PFSK-1 (cell line): ENCODE measurements around the gene PTPRN2.

ENCODE experiments used
- FOXP2 ChIP-seq: optimal IDR thresholded peaks from 2 replicates; pipeline ENCODE3; 2011; ENCODE audit warnings: borderline replicate concordance, control low read depth, inconsistent platforms; ENCODE audit not compliant: insufficient read depth; ENCODE audit errors: extremely low read length, extremely low read depth
- POLR2AphosphoS5 ChIP-seq: IDR thresholded peaks from 2 replicates; pipeline ENCODE4 v1.6.1; 2012; ENCODE audit warnings: low read depth, mild to moderate bottlenecking, control low read depth, low read length, moderate library complexity
- REST ChIP-seq, 2 experiments: IDR thresholded peaks; 2 replicates each; pipeline versions ENCODE4 v1.6.1 to v1.8.0; 2011 to 2012; ENCODE audit warnings: low read depth in 2 of 2, low read length in 2 of 2, control low read depth in 1 of 2, inconsistent platforms in 1 of 2, mild to moderate bottlenecking in 1 of 2, moderate library complexity in 1 of 2; ENCODE audit not compliant: insufficient read depth in 1 of 2
- SIN3A ChIP-seq: IDR thresholded peaks from 2 replicates; pipeline ENCODE4 v1.6.1; 2012; ENCODE audit warnings: mild to moderate bottlenecking, low read length, moderate library complexity, borderline replicate concordance; ENCODE audit not compliant: insufficient read depth
- TAF1 ChIP-seq: IDR thresholded peaks from 2 replicates; pipeline ENCODE4 v1.6.1; 2012; ENCODE audit warnings: low read length, control low read depth, borderline replicate concordance; ENCODE audit not compliant: insufficient read depth

PTPRN2 gene

GRCh38 chr7:158325530-158326381 is 261.9 kb downstream of the PTPRN2 start:
- TF ChIP-seq SIN3A, result no peak
- no peak for TF ChIP-seq TAF1
- TF ChIP-seq FOXP2, result peak; percentile 90
- no peak for TF ChIP-seq REST (IDR thresholded peaks at IDR 0.05; ENCODE audit: insufficient read depth in 1 of 2, low read depth in 2 of 2, low read length in 2 of 2)

- TF ChIP-seq FOXP2 (no peak), SIN3A (no peak), POLR2AphosphoS5 (no peak), TAF1 (no peak), REST (IDR thresholded peaks at IDR 0.05; ENCODE audit: insufficient read depth in 1 of 2, low read depth in 2 of 2, low read length in 2 of 2) (no peak)
Measured at GRCh38 chr7:158324397-158325360, 262.9 kb downstream of the PTPRN2 start.

GRCh38 chr7:158323741-158324396 is 263.8 kb downstream of the PTPRN2 start:
- no peak for TF ChIP-seq TAF1
- TF ChIP-seq SIN3A, result no peak
- TF ChIP-seq POLR2AphosphoS5, result no peak
- TF ChIP-seq REST (IDR thresholded peaks at IDR 0.05; ENCODE audit: insufficient read depth in 1 of 2, low read depth in 2 of 2, low read length in 2 of 2), result no peak

GRCh38 chr7:158322616-158323530 is 264.8 kb downstream of the PTPRN2 start:
- no peak for TF ChIP-seq REST (IDR thresholded peaks at IDR 0.05; ENCODE audit: insufficient read depth in 1 of 2, low read depth in 2 of 2, low read length in 2 of 2)
- no peak for TF ChIP-seq TAF1
